ENCODE data around the gene SPANXN2. TPM values are rescaled to one million over a fixed set of nuclear protein-coding genes. Genes with fewer than 3 reads are reported as not detected.

Gene SPANXN2
- total RNA-seq, 2 experiments from 2014 or later, result not detected

Other genes starting within 250 kb of the SPANXN2 start
- gene SPANXN3, start 203.3 kb downstream of the SPANXN2 start, total RNA-seq, result not detected
- not detected for gene SLITRK4, start 84.7 kb downstream of the SPANXN2 start, total RNA-seq
- gene UBE2NL, start 163.3 kb upstream of the SPANXN2 start, total RNA-seq, result not detected